ENCODE measurements around the gene VTI1A. TPM values are rescaled to one million over a fixed set of nuclear protein-coding genes. Genes with fewer than 3 reads are reported as not detected.

VTI1A gene
- total RNA-seq, 4 donors from 2014 or later: 49.3 to 84.5 (median 61.2) TPM

- Histone ChIP-seq H3K27me3 (no peaks in the 10 kb centered on the region), H3K4me3 (replicated peaks in 1 of 3) (no peak overlapping the region), H3K9me3 (no peaks in the 10 kb centered on the region), H3K4me1 (no peaks in the 10 kb centered on the region), H3K27ac (no peak overlapping the region), H3K36me3 (no peaks in the 10 kb centered on the region)
- TF ChIP-seq POLR2A (IDR thresholded peaks at IDR 0.05) (no peak), CTCF (IDR thresholded peaks at IDR 0.05) (no peak)
- no peak for DNase-seq
- 87 to 95% methylated on average over 4 of the region's 4 CpGs for WGBS, 2 donors
- intact Hi-C loops (cut with DNase I): no loop called here
Observed at GRCh38 chr10:112601214-112602090, 154.4 kb downstream of the VTI1A start.

GRCh38 chr10:112603062-112603461 lies 156.0 kb downstream of the VTI1A start:
- DNase-seq: no peak
- 94 to 100% methylated on average over 2 of the region's 2 CpGs for WGBS, 2 donors
- Histone ChIP-seq H3K36me3 (no peaks in the 10 kb centered on the region), H3K4me3 (replicated peaks in 1 of 3) (no peak overlapping the region), H3K4me1 (no peaks in the 10 kb centered on the region), H3K27ac (no peak overlapping the region), H3K9me3 (no peaks in the 10 kb centered on the region), H3K27me3 (no peaks in the 10 kb centered on the region)
- intact Hi-C loops (cut with DNase I): no loop called here
- TF ChIP-seq POLR2A (IDR thresholded peaks at IDR 0.05) (no peak), CTCF (IDR thresholded peaks at IDR 0.05) (no peak)

- DNase-seq: no peak
- Histone ChIP-seq H3K9me3 (no peaks in the 10 kb centered on the region), H3K4me3 (replicated peaks in 1 of 3) (no peak overlapping the region), H3K4me1 (no peaks in the 10 kb centered on the region), H3K27ac (no peak overlapping the region), H3K27me3 (no peaks in the 10 kb centered on the region), H3K36me3 (no peaks in the 10 kb centered on the region)
- intact Hi-C loops (cut with DNase I): no loop called here
- TF ChIP-seq POLR2A (IDR thresholded peaks at IDR 0.05) (no peak), CTCF (IDR thresholded peaks at IDR 0.05) (no peak)
- 85 to 87% methylated on average over 5 of the region's 5 CpGs for WGBS, 2 donors
Observed at GRCh38 chr10:112605063-112605462, 158.0 kb downstream of the VTI1A start.

GRCh38 chr10:112607506-112607905 lies 160.5 kb downstream of the VTI1A start:
- TF ChIP-seq POLR2A (IDR thresholded peaks at IDR 0.05) (no peak), CTCF (IDR thresholded peaks at IDR 0.05) (no peak)
- Histone ChIP-seq H3K9me3 (no peaks in the 10 kb centered on the region), H3K27ac (no peak overlapping the region), H3K4me1 (no peaks in the 10 kb centered on the region), H3K36me3 (no peaks in the 10 kb centered on the region), H3K27me3 (no peaks in the 10 kb centered on the region), H3K4me3 (replicated peaks in 1 of 3) (no peak overlapping the region)
- no peak for DNase-seq
- intact Hi-C loops (cut with DNase I): no loop called here
- 96 to 98% methylated on average over 2 of the region's 2 CpGs for WGBS, 2 donors

GRCh38 chr10:112613620-112614019 lies 166.6 kb downstream of the VTI1A start:
- TF ChIP-seq POLR2A (IDR thresholded peaks at IDR 0.05): no peak
- TF ChIP-seq CTCF (IDR thresholded peaks at IDR 0.05): no peak
- Histone ChIP-seq H3K4me3 (replicated peaks in 1 of 3) (no peak overlapping the region), H3K4me1 (no peaks in the 10 kb centered on the region), H3K9me3 (no peaks in the 10 kb centered on the region), H3K27me3 (no peaks in the 10 kb centered on the region), H3K36me3 (no peaks in the 10 kb centered on the region), H3K27ac (no peak overlapping the region)
- DNase-seq: no peak
- intact Hi-C loops (cut with DNase I): no loop called here
- 93 to 97% methylated on average over 7 of the region's 7 CpGs for whole genome bisulfite sequencing, 2 donors

All from thyroid gland (tissue), 4 donors.